ENCODE data around the gene SETX.
"Not testable (repeated sequence)": the region's sequence is repeated elsewhere in the genome, so short reads cannot be mapped to it uniquely, and the experiment has no call there.

Gene SETX

GRCh38 chr9:132288966-132289365, 65.8 kb downstream of the SETX start:
- no peak for DNase-seq (ENCODE audit: low read depth)
- TF ChIP-seq, protein P1, sequence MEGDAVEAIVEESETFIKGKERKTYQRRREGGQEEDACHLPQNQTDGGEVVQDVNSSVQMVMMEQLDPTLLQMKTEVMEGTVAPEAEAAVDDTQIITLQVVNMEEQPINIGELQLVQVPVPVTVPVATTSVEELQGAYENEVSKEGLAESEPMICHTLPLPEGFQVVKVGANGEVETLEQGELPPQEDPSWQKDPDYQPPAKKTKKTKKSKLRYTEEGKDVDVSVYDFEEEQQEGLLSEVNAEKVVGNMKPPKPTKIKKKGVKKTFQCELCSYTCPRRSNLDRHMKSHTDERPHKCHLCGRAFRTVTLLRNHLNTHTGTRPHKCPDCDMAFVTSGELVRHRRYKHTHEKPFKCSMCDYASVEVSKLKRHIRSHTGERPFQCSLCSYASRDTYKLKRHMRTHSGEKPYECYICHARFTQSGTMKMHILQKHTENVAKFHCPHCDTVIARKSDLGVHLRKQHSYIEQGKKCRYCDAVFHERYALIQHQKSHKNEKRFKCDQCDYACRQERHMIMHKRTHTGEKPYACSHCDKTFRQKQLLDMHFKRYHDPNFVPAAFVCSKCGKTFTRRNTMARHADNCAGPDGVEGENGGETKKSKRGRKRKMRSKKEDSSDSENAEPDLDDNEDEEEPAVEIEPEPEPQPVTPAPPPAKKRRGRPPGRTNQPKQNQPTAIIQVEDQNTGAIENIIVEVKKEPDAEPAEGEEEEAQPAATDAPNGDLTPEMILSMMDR (IDR thresholded peaks at IDR 0.05; ENCODE audit: low read depth, low read length, missing control alignments) = no peak
- H3K4me3 ChIP-seq (ENCODE audit: low read depth, low read length) = no peak overlapping the region

DNA sequence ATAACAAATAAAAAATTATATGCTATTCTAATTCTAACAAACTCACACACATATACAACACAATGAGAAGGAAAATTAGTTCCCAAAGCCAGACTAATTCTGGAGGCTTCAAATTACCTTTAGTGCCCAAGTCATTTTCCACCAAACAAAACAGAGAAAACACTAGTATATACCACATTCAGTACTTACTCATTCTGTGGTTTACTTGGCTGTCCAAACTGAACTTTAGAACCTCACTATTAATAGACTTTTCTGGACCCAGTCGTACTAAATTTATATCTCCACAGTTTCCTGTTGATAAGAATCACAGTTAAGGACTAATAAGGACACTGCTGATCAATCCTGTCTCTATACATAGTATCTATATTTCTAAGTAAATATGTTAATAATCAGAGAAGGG, 66.4 kb downstream of the SETX start:
- TF ChIP-seq, protein P1 (IDR thresholded peaks at IDR 0.05; ENCODE audit: low read depth, low read length, missing control alignments) = no peak
- H3K4me3 ChIP-seq (ENCODE audit: low read depth, low read length) = no peak overlapping the region
- no peak for DNase-seq (ENCODE audit: low read depth)

DNA sequence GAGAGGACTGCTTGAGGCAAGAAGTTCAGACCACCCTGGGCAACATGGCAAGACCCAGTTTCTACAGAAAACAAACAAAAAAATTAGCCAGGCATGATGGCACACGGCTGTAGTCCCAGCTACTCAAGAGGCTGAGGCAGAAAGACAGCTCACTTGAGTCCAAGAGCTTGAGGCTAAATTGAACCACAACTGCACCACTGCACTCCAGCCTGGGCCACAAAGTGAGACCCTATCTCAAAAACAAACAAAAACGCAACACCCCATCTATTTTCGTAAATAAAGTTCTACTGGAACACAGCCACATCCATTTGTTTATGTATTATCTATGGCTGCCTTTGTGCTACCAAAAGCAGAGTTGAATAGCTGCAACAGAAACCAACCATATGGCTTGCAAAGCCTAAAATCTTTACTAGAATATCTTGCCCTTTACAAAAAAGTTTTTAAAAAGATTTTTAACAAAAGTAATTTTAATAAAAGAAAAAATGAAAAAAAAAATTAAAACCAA, 67.5 kb downstream of the SETX start:
- no peak for DNase-seq (ENCODE audit: low read depth)
- H3K4me3 ChIP-seq (ENCODE audit: low read depth, low read length) = no peak overlapping the region
- TF ChIP-seq, protein P1 (IDR thresholded peaks at IDR 0.05; ENCODE audit: low read depth, low read length, missing control alignments) = no peak

DNA sequence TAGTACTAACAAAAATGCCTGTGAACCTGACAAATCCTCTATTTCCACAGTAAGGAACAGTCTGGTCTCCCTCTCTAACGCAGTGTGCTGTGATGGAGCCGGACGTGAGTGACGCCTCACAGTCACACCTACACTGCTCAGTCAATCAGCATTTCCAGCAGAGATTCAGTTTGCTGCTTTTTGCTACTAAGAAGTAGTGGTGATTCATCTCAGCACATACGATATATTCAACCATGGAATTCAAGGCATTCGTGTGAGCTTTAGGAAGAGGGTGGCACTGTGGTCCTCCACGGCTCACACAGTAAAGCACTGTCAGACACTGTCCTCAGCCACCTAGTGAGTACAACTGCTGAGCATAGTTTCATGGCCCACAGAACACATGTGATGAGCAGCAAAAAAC, 70.9 kb downstream of the SETX start:
- DNase-seq (ENCODE audit: low read depth) = no peak
- H3K4me3 ChIP-seq (ENCODE audit: low read depth, low read length) = no peak overlapping the region
- TF ChIP-seq, protein P1 (IDR thresholded peaks at IDR 0.05; ENCODE audit: low read depth, low read length, missing control alignments) = no peak

GRCh38 chr9:132283165-132283564, 71.6 kb downstream of the SETX start:
- TF ChIP-seq, protein P1 (IDR thresholded peaks at IDR 0.05; ENCODE audit: low read depth, low read length, missing control alignments) = no peak
- DNase-seq (ENCODE audit: low read depth) = no peak
- H3K4me3 ChIP-seq (ENCODE audit: low read depth, low read length) = no peak overlapping the region

DNA sequence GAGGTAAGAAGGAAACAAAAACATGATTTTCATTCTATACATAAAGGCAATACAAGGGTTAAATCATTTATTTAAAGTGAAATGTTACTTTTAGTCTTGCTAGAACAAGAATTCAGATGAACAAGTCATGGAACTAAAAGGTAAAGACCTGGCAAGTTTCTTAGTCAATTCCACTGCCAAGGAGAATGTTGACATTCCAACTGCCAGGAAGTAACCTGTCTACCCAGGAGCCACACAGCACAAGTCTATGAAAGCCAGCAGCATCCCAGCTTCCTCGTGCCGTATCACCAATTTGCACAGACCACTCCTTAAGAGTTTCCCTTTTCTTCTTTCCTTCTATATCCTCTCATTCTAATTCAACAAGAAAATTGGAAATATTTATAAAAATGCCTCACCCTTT, 79.9 kb downstream of the SETX start:
- TF ChIP-seq, protein P1 (IDR thresholded peaks at IDR 0.05; ENCODE audit: low read depth, low read length, missing control alignments) = no peak
- no peak for DNase-seq (ENCODE audit: low read depth)
- H3K4me3 ChIP-seq (ENCODE audit: low read depth, low read length) = no peak overlapping the region

GRCh38 chr9:132269704-132270516, 84.9 kb downstream of the SETX start:
- DNase-seq (ENCODE audit: low read depth) = peak; percentile 19
- H3K4me3 ChIP-seq (ENCODE audit: low read depth, low read length) = not testable (repeated sequence)

All from GM12864 (cell line).